KMS-11 (cell line): Measurements from ENCODE around the gene ISOC1.

ENCODE experiments used
- H2AFZ ChIP-seq: fragments of 200-600 bp; sonication (generic); 2 replicates; pipeline ENCODE4 v1.6.1; 2016; ENCODE audit warnings: antibody characterized with exemption, mixed run types, low read depth
- H3K27ac ChIP-seq: fragments of 200-600 bp; sonication (generic); 2 replicates; pipeline ENCODE4 v1.6.1; 2016; ENCODE audit warnings: mild to moderate bottlenecking, mixed run types
- H3K27me3 ChIP-seq: fragments of 200-600 bp; sonication (generic); 2 replicates; pipeline ENCODE4 v1.6.1; 2017; ENCODE audit warnings: mild to moderate bottlenecking, low read depth, mixed run types, moderate library complexity; ENCODE audit not compliant: insufficient read depth
- H3K36me3 ChIP-seq: fragments of 200-600 bp; sonication (generic); 2 replicates; pipeline ENCODE4 v1.6.1; 2017; ENCODE audit warnings: mild to moderate bottlenecking, mixed run types; ENCODE audit not compliant: insufficient read depth
- H3K4me1 ChIP-seq: fragments of 200-600 bp; sonication (generic); 2 replicates; pipeline ENCODE4 v1.6.1; 2016; ENCODE audit warnings: mild to moderate bottlenecking, low read depth, mixed run types; ENCODE audit not compliant: poor library complexity, severe bottlenecking
- H3K4me2 ChIP-seq: fragments of 200-600 bp; sonication (generic); 2 replicates; pipeline ENCODE4 v1.7.0; 2016; ENCODE audit warnings: mild to moderate bottlenecking, mixed run types
- H3K4me3 ChIP-seq: fragments of 200-600 bp; sonication (generic); IDR thresholded peaks from 2 replicates; pipeline ENCODE4 v1.6.1; 2017; ENCODE audit warnings: low read depth, low read length, mixed read lengths; ENCODE audit not compliant: insufficient read depth
- H3K79me2 ChIP-seq: fragments of 200-600 bp; sonication (generic); 2 replicates; pipeline ENCODE4 v1.6.1; 2016; ENCODE audit warnings: low read depth, mixed run types; ENCODE audit not compliant: insufficient read depth
- H3K9ac ChIP-seq: fragments of 200-600 bp; sonication (generic); 2 replicates; pipeline ENCODE4 v1.6.1; 2016; ENCODE audit warnings: mild to moderate bottlenecking, mixed run types
- H4K20me1 ChIP-seq: fragments of 200-600 bp; sonication (generic); 2 replicates; pipeline ENCODE4 v1.6.1; 2016; ENCODE audit warnings: mild to moderate bottlenecking, mixed run types; ENCODE audit not compliant: insufficient read depth
- CTCF ChIP-seq: fragments of 200-600 bp; sonication (generic); conservative IDR thresholded peaks from 2 replicates; pipeline ENCODE4 v1.6.1; 2017; ENCODE audit warnings: low read depth, mild to moderate bottlenecking, antibody characterized with exemption, low read length, moderate library complexity, mixed read lengths

The ISOC1 gene

GRCh38 chr5:129137637-129138036 lies 43.1 kb downstream of the ISOC1 start:
- no peak overlapping the region for H3K9ac ChIP-seq
- no peak overlapping the region for H3K4me3 ChIP-seq
- H4K20me1 ChIP-seq = no peaks in the 10 kb centered on the region
- no peaks in the 10 kb centered on the region for H3K79me2 ChIP-seq
- H3K4me2 ChIP-seq = no peak overlapping the region
- H3K4me1 ChIP-seq = no peaks in the 10 kb centered on the region
- TF ChIP-seq CTCF = no peak
- H2AFZ ChIP-seq = no peak overlapping the region
- H3K27me3 ChIP-seq = no peaks in the 10 kb centered on the region
- H3K36me3 ChIP-seq = no peaks in the 10 kb centered on the region
- no peak overlapping the region for H3K27ac ChIP-seq

- Histone ChIP-seq H2AFZ (no peak overlapping the region), H3K4me2 (no peak overlapping the region), H3K27ac (no peak overlapping the region), H3K79me2 (no peaks in the 10 kb centered on the region), H3K36me3 (no peaks in the 10 kb centered on the region), H3K27me3 (no peaks in the 10 kb centered on the region), H3K9ac (no peak overlapping the region), H4K20me1 (no peaks in the 10 kb centered on the region), H3K4me1 (no peaks in the 10 kb centered on the region), H3K4me3 (no peak overlapping the region)
- no peak for TF ChIP-seq CTCF
These were observed 46.5 kb downstream of the ISOC1 start for GRCh38 chr5:129141078-129141477.

- Histone ChIP-seq H3K27me3 (no peaks in the 10 kb centered on the region), H3K4me1 (no peaks in the 10 kb centered on the region), H3K27ac (no peak overlapping the region), H3K4me3 (no peak overlapping the region), H3K4me2 (no peak overlapping the region), H3K9ac (no peak overlapping the region), H3K79me2 (no peaks in the 10 kb centered on the region), H2AFZ (no peak overlapping the region), H4K20me1 (no peaks in the 10 kb centered on the region), H3K36me3 (no peaks in the 10 kb centered on the region)
- no peak for TF ChIP-seq CTCF
These were observed 47.1 kb downstream of the ISOC1 start for GRCh38 chr5:129141696-129142095.

GRCh38 chr5:129155876-129156275 lies 61.3 kb downstream of the ISOC1 start:
- no peak overlapping the region for H3K4me3 ChIP-seq

More at GRCh38 chr5:129155876-129156275, 61.3 kb downstream of the ISOC1 start:
- Histone ChIP-seq H3K9ac (no peak overlapping the region), H3K27ac (no peak overlapping the region), H3K4me1 (no peaks in the 10 kb centered on the region), H3K4me2 (no peak overlapping the region), H3K79me2 (no peaks in the 10 kb centered on the region), H3K36me3 (no peaks in the 10 kb centered on the region), H4K20me1 (no peaks in the 10 kb centered on the region), H2AFZ (no peak overlapping the region), H3K27me3 (no peaks in the 10 kb centered on the region)
- TF ChIP-seq CTCF = no peak
